ENCODE measurements around the gene TOMM34. TPM values are rescaled to one million over a fixed set of nuclear protein-coding genes. Genes with fewer than 3 reads are reported as not detected.

TOMM34 gene
- total RNA-seq, 4 donors from 2014 or later: 5.8 to 14.8 (median 13.9) TPM

GRCh38 chr20:44942264-44942973, 17.8 kb downstream of the TOMM34 start:
- Histone ChIP-seq H3K4me1 (no peaks in the 10 kb centered on the region), H3K9me3 (no peaks in the 10 kb centered on the region), H3K27me3 (no peaks in the 10 kb centered on the region), H3K4me3 (no peak overlapping the region), H3K36me3 (peaks cover 33 to 95% (median 74%) of the 10 kb centered on the region in 4 donors), H3K27ac (replicated peaks in 1 of 4) (no peak overlapping the region)
- TF ChIP-seq CTCF (IDR thresholded peaks at IDR 0.05): no peak
- TF ChIP-seq EP300 (IDR thresholded peaks at IDR 0.05): no peak
- no peak for TF ChIP-seq POLR2A (IDR thresholded peaks at IDR 0.05; ENCODE audit: low read depth)
- no peak for TF ChIP-seq POLR2AphosphoS5 (IDR thresholded peaks at IDR 0.05)
- DNase-seq (ENCODE audit: extremely low spot score): no peak
- intact Hi-C loops (cut with DNase I): no loop called here
- WGBS: 85% methylated on average over 4 of the region's 4 CpGs

DNA sequence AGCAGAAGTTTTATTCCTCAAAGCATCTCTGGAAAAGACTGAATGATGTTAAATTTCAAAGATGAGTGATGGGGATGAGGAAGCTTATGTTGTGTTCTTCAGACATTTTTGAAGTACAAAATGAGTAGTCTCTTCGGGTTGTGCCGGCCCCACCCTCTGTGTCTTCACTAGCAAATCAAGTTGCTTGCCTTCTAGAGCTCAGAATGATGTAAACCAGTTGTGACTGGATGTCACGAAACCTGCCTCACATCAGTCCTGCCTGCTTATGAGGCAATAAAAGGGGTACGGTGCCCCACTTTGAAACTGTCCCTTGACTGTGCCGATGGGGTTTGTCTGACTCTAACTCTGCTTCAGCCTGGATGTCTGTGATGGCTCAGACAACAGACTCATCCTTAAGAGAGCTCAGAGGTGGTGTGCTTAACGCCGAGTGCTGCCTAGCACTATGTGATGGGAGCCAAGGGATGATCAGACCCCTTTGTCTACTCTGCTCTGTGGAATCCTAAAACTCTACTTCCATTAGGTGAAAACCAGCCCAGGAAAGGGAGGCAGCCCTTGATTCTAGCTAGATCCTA, 19.0 kb downstream of the TOMM34 start:
- H3K27me3 ChIP-seq: no peaks in the 10 kb centered on the region
- no peak overlapping the region for H3K27ac ChIP-seq (replicated peaks in 1 of 4)
- peaks cover 33 to 95% (median 64%) of the 10 kb centered on the region in 4 donors for H3K36me3 ChIP-seq
- TF ChIP-seq POLR2AphosphoS5 (IDR thresholded peaks at IDR 0.05) (no peak), EP300 (IDR thresholded peaks at IDR 0.05) (no peak)
- no peak for DNase-seq (ENCODE audit: extremely low spot score)
- intact Hi-C loops (cut with DNase I): no loop called here
- no peaks in the 10 kb centered on the region for H3K4me1 ChIP-seq
- no peak overlapping the region for H3K4me3 ChIP-seq
- 81% methylated on average over 3 of the region's 7 CpGs for WGBS
- no peaks in the 10 kb centered on the region for H3K9me3 ChIP-seq

GRCh38 chr20:44938637-44939036, 21.6 kb downstream of the TOMM34 start:
- WGBS: 90% methylated on average over 9 of the region's 9 CpGs
- no peak for TF ChIP-seq CTCF (IDR thresholded peaks at IDR 0.05)
- no peak for TF ChIP-seq EP300 (IDR thresholded peaks at IDR 0.05)
- TF ChIP-seq POLR2AphosphoS5 (IDR thresholded peaks at IDR 0.05): no peak
- intact Hi-C loops (cut with DNase I): no loop called here
- no peak for DNase-seq (ENCODE audit: extremely low spot score)
- H3K27ac ChIP-seq (replicated peaks in 1 of 4): no peak overlapping the region
- H3K9me3 ChIP-seq: no peaks in the 10 kb centered on the region
- H3K36me3 ChIP-seq: peaks cover 19 to 70% (median 41%) of the 10 kb centered on the region in 4 donors
- H3K27me3 ChIP-seq: no peaks in the 10 kb centered on the region
- no peak overlapping the region for H3K4me3 ChIP-seq
- H3K4me1 ChIP-seq: no peaks in the 10 kb centered on the region

DNA sequence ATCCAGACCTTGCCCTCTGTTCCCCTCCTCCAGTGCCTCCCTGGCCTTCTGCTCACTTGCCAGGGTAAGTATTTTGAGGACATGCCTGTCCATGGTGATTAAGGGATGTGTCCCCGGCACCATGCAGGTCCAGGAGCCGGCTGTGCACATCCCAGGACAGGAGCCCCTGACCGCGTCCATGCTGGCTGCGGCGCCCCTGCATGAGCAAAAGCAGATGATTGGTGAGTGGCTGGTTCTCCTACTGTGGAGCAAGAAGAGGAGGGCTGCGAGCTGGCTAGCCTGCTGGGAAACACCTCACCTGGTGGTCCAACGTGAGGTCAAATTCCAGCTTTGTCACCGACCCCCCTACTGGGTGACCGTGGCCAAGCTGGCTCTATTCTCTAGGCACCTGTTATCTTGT, 23.7 kb downstream of the TOMM34 start:
- intact Hi-C loops (cut with DNase I): no loop called here
- no peak overlapping the region for H3K4me3 ChIP-seq
- H3K36me3 ChIP-seq: peaks cover 0 to 49% (median 24%) of the 10 kb centered on the region in 4 donors
- H3K27me3 ChIP-seq: no peaks in the 10 kb centered on the region
- WGBS: 95% methylated on average over 10 of the region's 10 CpGs
- H3K9me3 ChIP-seq: no peaks in the 10 kb centered on the region
- no peak overlapping the region for H3K27ac ChIP-seq (replicated peaks in 1 of 4)
- DNase-seq (ENCODE audit: extremely low spot score): no peak
- TF ChIP-seq CTCF (IDR thresholded peaks at IDR 0.05) (no peak), EP300 (IDR thresholded peaks at IDR 0.05) (no peak), POLR2AphosphoS5 (IDR thresholded peaks at IDR 0.05) (no peak), POLR2A (IDR thresholded peaks at IDR 0.05; ENCODE audit: low read depth) (no peak)
- H3K4me1 ChIP-seq: no peaks in the 10 kb centered on the region

DNA sequence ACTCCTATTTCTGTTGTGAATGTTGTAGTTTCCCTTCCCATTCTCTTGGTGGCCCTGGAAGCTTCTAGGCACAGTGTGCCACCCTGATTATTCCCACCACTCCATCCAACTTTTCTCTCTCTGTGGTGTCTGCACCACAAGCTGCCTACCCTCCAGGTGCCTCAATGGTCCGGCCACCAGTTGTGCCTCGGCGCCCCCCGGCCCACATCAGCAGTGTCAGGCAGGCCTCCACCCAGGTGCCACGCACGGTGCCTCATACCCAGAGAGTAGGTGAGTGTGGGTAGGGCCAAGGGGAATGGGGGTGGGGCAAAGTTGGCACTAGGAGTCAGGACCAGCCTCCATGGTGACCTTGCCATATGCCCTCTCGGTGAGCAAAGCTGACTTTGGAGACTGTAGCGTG, 27.3 kb downstream of the TOMM34 start:
- whole genome bisulfite sequencing: 100% methylated on average over 8 of the region's 8 CpGs
- no peaks in the 10 kb centered on the region for H3K4me1 ChIP-seq
- intact Hi-C loops (cut with DNase I): no loop called here

More for the DNA sequence above, 27.3 kb downstream of the TOMM34 start:
- TF ChIP-seq POLR2AphosphoS5 (IDR thresholded peaks at IDR 0.05) (no peak), CTCF (IDR thresholded peaks at IDR 0.05) (no peak), POLR2A (IDR thresholded peaks at IDR 0.05; ENCODE audit: low read depth) (no peak), EP300 (IDR thresholded peaks at IDR 0.05) (no peak)
- DNase-seq (ENCODE audit: extremely low spot score): no peak
- Histone ChIP-seq H3K27me3 (no peaks in the 10 kb centered on the region), H3K4me3 (no peak overlapping the region), H3K27ac (replicated peaks in 1 of 4) (no peak overlapping the region), H3K36me3 (peaks cover 0 to 24% (median 12%) of the 10 kb centered on the region in 4 donors), H3K9me3 (no peaks in the 10 kb centered on the region)
